ENCODE results near the gene ARHGEF4. TPM values are rescaled to one million over a fixed set of nuclear protein-coding genes. Genes with fewer than 3 reads are reported as not detected.

ARHGEF4 gene
- total RNA-seq, 1 donor from 2014 or later: 43.2 TPM

- FAIRE-seq (no peak), DNase-seq (ENCODE audit: low spot score in 2 of 2) (no peak)
These were observed 206.7 kb downstream of the ARHGEF4 start for GRCh38 chr2:131043199-131044074.

DNA sequence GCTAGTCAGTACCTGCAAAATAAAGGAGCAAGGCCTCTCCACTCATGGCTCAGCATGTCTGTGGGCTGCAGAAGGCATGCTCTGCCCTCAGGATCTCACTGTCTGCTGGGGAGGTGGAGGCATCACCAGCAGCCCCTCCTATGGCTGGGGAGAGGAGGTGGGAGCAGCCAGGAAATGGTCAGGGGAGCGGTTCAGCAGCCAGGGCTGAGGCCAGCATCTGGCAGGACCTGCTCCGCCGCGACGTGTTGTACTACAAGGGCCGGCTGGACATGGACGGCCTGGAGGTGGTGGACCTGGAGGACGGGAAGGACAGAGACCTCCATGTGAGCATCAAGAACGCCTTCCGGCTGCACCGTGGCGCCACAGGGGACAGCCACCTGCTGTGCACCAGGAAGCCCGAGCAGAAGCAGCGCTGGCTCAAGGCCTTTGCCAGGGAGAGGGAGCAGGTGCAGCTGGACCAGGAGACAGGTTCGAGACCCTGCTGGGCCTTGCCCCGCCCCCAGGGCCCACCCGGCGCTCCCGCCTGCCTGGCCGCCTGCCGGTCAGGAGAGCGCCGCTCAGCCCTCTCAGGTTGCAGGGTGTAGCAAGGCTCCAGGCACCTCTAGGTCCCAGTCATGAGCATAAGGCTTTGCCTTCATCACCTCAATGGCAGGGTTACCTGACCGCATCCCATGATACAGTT lies 207.5 kb downstream of the ARHGEF4 start:
- DNase-seq (ENCODE audit: low spot score in 2 of 2) (no peak), FAIRE-seq (no peak)

DNA sequence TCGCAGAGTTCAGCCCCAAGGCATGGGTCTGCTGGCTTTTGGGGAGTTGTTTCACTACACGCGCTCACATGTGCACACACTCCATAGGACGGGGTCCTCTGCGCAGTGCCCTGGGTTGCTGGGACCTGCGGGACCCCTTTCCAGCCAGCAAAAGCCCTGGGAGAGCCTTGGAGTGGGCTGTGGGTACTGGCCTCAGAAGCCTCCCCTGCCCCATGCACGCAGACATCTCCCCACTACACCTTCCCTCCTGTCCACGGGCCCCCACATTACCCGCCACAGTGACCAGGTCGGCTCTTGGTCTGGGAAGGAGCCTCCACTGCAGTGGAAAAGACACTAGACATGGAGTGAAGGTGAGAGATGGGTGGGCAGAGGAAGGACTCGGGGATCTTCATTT lies 208.0 kb downstream of the ARHGEF4 start:
- FAIRE-seq (no peak), DNase-seq (ENCODE audit: low spot score in 2 of 2) (no peak)

DNA sequence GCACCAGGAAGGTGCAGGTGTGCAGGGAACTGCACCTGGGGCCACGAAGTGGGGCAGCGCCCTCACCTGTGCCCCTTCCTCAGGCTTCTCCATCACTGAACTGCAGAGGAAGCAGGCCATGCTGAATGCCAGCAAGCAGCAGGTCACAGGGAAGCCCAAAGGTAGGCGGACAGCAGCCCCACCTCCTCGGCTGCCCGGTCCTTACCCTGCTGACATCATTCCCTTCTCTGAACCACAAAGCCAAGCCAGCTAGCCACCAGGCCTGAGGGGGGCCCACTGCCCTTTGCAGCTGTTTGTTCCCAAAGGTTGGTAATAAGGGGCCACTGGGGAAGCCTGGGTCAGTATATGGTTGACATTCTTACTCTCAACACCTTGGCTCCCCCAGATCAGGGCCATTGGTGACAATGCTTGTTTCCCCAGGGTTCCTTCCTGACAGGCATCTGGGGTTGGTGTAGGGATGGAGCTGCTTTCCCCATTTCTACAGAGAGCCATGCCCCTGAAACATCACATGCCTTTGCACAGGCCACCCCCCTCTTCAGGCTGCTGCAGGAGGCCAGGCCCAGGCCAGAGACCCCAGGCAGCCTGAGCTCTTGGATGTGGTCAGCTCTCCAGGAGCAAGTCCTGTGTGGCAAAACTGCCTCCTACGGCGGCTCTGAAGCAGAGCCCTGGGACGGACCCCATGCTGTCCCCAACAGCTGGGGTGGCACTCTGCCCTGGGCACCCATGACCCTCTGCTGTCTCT lies 208.7 kb downstream of the ARHGEF4 start:
- no peak for FAIRE-seq
- DNase-seq (ENCODE audit: low spot score in 2 of 2): no peak

DNA sequence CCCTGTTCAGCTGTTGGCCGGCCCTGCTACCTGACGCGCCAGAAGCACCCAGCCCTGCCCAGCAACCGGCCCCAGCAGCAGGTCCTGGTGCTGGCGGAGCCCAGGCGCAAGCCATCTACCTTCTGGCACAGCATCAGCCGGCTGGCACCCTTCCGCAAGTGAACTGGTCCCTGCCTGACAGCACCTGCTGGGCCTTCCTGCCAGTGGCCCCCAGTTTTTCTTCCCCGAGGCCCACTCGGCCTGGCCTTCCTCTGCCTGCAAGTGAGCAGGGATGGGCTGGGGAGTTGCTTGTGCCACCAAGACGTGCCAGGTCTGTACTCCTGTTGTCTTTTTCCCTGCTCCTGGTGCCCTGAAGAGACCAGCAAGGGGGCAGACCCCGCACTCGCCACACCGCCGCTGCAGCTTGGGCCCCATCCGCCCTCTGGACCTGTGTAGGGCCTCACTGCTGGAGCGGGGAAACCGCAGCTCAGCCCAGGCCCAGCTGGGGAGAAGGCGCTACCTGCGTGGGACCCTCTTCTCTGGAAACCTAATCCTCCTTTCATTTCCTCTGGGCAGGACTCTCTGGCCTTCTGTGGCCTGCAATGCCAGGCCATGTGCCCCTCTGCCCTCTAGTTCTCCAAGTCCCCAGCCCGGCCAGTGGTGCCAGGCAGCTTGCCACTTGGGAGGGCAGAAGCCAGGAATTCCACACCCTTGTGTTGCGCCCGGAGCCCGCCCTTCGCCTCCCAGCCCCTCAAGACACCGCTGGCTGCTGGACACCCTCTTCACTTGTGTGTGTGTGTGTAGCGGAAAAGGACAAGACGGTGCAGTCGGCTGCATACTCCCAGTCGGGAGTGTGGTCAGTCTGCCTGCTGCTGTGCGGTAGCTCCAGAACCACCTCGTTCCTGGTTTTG lies 209.6 kb downstream of the ARHGEF4 start:
- DNase-seq (ENCODE audit: low spot score in 2 of 2): no peak
- no peak for FAIRE-seq

- FAIRE-seq: no peak
- DNase-seq (ENCODE audit: low spot score in 2 of 2): no peak
These were observed 210.4 kb downstream of the ARHGEF4 start for GRCh38 chr2:131046918-131047652.

DNA sequence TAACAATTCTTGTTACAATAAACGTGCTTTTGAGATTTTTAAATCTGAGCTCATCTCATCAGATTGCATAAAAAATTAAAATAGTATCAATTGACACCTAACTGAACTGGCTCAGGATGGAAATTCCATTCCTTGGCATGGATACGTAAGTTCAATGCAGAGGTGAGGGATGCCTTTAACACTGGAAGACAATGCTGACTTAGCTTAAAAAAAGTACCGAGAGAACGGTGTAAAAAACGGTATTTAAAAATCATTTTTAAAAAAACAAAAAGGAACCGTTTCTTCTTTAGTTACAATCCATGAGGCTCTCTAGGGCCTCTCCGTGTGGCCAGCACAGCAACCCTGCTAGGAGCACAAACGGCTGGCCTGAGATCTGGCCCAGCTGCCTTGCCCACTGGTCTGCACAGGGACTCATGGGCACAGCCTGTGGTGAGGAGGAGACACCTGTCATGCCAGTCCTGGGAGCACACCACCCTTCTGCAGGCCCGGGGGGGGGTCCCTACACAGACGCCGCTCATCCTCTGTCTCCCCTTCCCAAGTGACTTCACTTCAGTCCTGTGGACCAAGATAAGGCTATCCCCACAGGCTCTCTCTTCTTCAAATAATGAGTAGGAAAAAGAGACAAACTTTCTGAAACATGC lies 211.3 kb downstream of the ARHGEF4 start:
- no peak for DNase-seq (ENCODE audit: low spot score in 2 of 2)
- FAIRE-seq: no peak

DNA sequence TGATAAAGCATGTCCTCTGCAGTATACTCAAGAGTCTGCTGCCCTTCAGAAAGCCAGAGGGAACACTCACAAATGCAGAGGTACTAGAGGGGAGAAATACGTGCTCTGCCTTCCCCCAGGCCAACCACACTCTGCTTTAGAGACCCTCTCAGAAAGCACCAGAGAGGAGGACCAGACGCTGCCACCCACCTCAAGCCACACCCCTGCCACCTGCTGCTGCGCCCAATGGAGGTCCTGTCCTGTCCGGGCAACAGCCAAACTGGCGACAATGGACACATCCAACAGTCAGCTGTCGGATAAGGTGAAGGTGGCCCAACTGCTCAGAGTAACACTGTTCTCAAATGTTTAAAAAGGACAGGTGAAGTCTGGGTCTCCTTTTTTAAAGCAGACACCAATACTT lies 211.9 kb downstream of the ARHGEF4 start:
- no peak for FAIRE-seq
- DNase-seq (ENCODE audit: low spot score in 2 of 2): no peak

DNA sequence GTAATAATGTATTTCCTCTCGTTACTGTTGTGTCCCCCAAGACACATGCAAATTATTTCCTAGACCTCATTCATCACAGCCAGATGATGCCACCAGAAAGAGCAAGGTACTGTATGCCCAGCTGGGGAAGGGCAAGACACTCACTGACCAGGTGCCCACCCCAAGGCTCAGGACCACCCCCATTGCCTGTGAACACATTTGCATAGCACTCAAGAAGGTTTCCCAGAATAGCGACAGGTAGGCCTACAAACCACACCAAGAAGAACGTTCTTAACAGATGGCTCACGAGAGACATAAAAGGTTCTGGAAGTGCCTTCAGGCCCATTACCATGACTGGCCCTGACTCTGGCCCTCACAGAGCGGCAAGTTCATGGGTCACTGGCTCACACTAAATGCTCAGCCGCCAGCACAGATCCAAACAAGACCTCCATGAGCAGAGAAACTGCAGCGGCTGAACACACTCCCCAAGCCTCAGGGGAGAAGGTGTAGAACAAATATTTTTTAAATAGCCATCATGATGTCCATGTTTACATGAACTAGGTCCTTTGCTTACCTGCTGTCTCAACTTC lies 212.5 kb downstream of the ARHGEF4 start:
- no peak for DNase-seq (ENCODE audit: low spot score in 2 of 2)
- FAIRE-seq: no peak

GRCh38 chr2:131050896-131051295 lies 214.2 kb downstream of the ARHGEF4 start:
- FAIRE-seq: no peak
- no peak for DNase-seq (ENCODE audit: low spot score in 2 of 2)

- DNase-seq (ENCODE audit: low spot score in 2 of 2): no peak
- FAIRE-seq: no peak
These were observed 216.1 kb downstream of the ARHGEF4 start for GRCh38 chr2:131052741-131053263.

DNA sequence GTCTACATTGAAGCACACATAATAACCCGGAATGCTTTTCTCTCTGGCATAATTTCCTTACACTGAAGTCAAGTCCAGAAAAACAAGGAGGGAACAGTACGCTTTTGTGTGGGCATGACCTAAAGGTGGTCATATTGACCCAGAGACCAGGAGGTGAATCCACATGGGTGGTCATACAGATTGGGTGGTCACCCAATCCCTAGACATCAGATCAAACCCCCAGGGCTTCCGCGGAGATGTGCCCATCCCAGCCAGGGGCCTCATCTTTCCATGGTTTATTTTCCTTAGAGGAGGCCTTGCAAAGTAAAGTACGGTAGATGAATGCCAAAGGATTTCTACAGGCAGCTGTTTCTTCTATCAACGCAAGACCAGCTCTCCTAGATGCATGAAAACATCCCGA lies 217.8 kb downstream of the ARHGEF4 start:
- FAIRE-seq (no peak), DNase-seq (ENCODE audit: low spot score in 2 of 2) (no peak)

DNA sequence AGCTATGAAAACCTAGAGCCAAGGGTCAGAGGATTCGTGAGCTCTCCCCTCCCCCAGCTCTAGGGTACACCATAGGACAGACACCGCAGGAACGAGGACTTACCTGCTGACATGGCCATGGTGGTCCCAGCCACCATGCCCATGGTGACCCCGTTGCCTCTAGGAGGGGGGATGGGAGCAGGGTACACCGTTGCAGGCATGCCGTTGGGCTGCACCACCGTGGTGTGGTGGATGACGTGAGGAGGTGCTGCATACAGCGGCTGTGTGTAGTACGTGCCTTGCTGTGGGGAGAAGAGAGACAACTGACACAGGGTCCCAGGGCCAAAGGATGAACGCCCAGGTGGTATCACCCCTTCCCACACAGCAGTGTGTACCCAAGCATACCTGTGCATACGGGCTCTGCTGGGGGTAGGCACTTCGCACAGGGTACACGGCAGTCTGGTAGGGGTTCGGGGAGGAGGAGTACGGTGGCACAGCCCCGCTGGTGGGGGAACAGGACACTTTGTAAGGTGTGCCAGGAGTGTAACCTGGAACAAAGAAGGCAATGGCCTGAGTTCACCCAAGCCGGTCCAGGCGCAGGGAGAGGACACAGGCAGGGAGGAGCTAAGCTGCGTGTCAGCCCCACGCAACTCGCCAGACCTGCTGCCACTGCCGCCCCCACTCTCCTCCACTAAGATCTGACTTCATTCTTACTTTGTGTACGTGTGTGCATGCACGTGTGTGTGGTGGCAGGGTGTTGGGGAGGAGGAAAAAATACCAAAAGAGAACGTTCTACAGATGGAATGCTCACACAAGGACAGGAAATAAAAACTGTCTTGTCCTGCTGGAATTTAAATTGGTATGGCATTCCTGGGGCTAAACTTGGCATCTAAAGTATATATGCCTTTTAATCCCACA lies 218.7 kb downstream of the ARHGEF4 start:
- FAIRE-seq (no peak), DNase-seq (ENCODE audit: low spot score in 2 of 2) (no peak)

GRCh38 chr2:131056204-131056931 lies 219.7 kb downstream of the ARHGEF4 start:
- no peak for FAIRE-seq
- no peak for DNase-seq (ENCODE audit: low spot score in 2 of 2)

DNA sequence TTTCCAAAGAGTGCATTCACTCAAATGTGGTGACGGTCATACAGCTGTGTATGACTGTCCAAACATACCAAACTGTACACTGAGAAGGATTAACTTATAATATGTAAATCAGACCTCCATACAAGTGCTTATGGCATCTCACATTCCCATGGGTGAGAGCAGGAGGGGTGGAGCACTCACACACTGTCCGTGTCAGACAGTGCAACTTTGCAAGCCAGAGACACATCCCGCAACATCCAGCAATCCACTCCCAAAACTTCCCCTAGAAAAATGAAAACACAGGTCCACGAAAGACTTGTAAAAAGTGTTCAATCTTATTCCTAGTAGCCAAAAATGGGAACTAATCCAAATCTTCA lies 220.2 kb downstream of the ARHGEF4 start:
- no peak for DNase-seq (ENCODE audit: low spot score in 2 of 2)
- no peak for FAIRE-seq

- DNase-seq (ENCODE audit: low spot score in 2 of 2) (no peak), FAIRE-seq (no peak)
These were observed 221.6 kb downstream of the ARHGEF4 start for GRCh38 chr2:131058214-131058843.

Data from frontal cortex (tissue), 4 donors.